DOHH2 (cell line): ENCODE results near the gene MST1.
A peak's percentile ranks its signal among the peaks of the same experiment; 100 is the strongest.

Experiments
- H3F3A ChIP-seq: fragments of 200-600 bp; sonication (generic), shearing (Covaris generic); 2 replicates; pipeline ENCODE4 v1.6.0; 2016; ENCODE audit warnings: antibody characterized with exemption, mild to moderate bottlenecking; ENCODE audit not compliant: control insufficient read depth, insufficient read depth
- H3K27ac ChIP-seq: fragments of 200-600 bp; sonication (generic); 2 replicates; pipeline ENCODE4 v1.5.1; 2014; ENCODE audit warnings: low read depth, mild to moderate bottlenecking, low read length, moderate library complexity
- H3K27me3 ChIP-seq: fragments of 200-600 bp; sonication (generic); 2 replicates; pipeline ENCODE4 v1.6.1; 2014; ENCODE audit warnings: mild to moderate bottlenecking, low read length, mixed read lengths; ENCODE audit not compliant: control insufficient read depth
- H3K36me3 ChIP-seq: fragments of 200-600 bp; sonication (generic); 2 replicates; pipeline ENCODE4 v1.6.1; 2014; ENCODE audit warnings: mild to moderate bottlenecking, low read length, moderate library complexity, mixed read lengths; ENCODE audit not compliant: control insufficient read depth
- H3K4me1 ChIP-seq: fragments of 200-600 bp; sonication (generic); 2 replicates; pipeline ENCODE4 v1.6.1; 2014; ENCODE audit warnings: mild to moderate bottlenecking, low read length, mixed read lengths; ENCODE audit not compliant: control insufficient read depth
- H3K4me2 ChIP-seq: fragments of 200-600 bp; sonication (generic); 2 replicates; pipeline ENCODE4 v1.6.0; 2014; ENCODE audit warnings: mild to moderate bottlenecking, low read length, moderate library complexity
- H3K4me3 ChIP-seq: fragments of 200-600 bp; sonication (generic); 2 replicates; pipeline ENCODE4 v1.5.1; 2014; ENCODE audit warnings: mild to moderate bottlenecking, low read length, mixed read lengths
- H3K79me2 ChIP-seq: fragments of 200-600 bp; sonication (generic); 2 replicates; pipeline ENCODE4 v1.6.1; 2014; ENCODE audit warnings: mild to moderate bottlenecking, low read length, mixed read lengths; ENCODE audit not compliant: control insufficient read depth
- H3K9me2 ChIP-seq: fragments of 200-600 bp; sonication (generic); replicated peaks from 2 replicates; pipeline ENCODE4 v1.6.1; 2014; ENCODE audit warnings: mild to moderate bottlenecking, low read length, mixed read lengths; ENCODE audit not compliant: control insufficient read depth
- H3K9me3 ChIP-seq: fragments of 200-600 bp; sonication (generic); 2 replicates; pipeline ENCODE4 v1.6.1; 2014; ENCODE audit warnings: antibody characterized with exemption, low read length, mixed read lengths; ENCODE audit not compliant: control insufficient read depth, insufficient read depth
- H4K20me1 ChIP-seq: fragments of 200-600 bp; sonication (generic); 2 replicates; pipeline ENCODE4 v1.6.0; 2014; ENCODE audit warnings: low read depth, mild to moderate bottlenecking, antibody characterized with exemption, low read length, moderate library complexity; ENCODE audit not compliant: control insufficient read depth, insufficient read depth
- CTCF ChIP-seq: fragments of 200-600 bp; sonication (generic); IDR thresholded peaks from one replicate; pipeline ENCODE4 v1.5.1; 2014; ENCODE audit warnings: antibody characterized with exemption, mild to moderate bottlenecking, low read depth, low read length; ENCODE audit not compliant: poor library complexity, severe bottlenecking
- EZH2phosphoT487 ChIP-seq: fragments of 200-600 bp; sonication (generic); IDR thresholded peaks from 2 replicates; pipeline ENCODE4 v1.6.1; 2017; ENCODE audit warnings: borderline replicate concordance, mild to moderate bottlenecking, antibody characterized with exemption, low read length, moderate library complexity, mixed read lengths

MST1 gene

DNA sequence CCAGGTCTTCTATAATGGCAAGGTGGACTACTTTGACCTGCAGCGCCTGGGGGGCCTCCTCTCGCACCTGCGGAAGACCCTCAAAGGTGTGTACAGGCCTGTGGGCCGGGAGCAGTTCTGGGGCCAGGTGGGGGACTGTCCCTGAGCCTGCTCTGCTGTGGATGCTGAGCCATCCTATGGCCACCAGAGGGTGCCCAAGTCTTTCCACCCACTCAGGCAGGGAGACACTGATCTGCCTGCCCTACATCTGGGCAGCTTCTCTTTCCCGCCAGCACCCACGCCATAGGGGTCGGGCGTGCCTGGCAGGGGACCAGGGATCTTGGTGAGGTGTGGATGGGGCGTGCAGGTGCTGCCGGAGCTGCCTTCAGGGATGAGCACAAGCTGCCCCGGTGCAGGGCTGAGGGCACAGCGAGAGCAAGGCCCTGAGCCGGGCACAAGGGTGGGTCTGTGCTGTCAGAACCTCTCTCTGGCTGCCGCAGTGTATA is 14.2 kb upstream of the MST1 start:
- Histone ChIP-seq H3K79me2 (no peaks in the 10 kb centered on the region), H3K27ac (no peak overlapping the region)

DNA sequence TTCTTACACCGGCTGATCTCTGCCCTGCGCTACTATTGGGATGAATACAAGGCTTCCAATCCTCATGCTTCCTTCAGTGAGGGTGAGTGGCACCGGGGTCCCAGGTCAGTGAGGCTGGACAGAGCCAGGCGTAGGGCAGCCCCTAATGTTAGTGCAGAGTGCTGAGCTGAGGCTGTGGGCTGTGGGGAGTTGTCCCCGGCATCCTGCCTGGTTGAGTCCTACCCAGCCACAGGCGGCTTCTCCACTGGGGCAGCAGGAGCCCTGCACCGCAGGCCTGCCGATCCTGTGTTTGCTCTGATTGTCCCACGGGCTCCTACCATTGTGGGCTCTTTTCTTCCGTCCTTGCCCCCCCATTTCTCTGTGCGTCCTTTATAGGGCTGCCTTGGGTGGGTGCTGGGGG is 13.4 kb upstream of the MST1 start:
- Histone ChIP-seq H3K4me3 (no peak overlapping the region), H3F3A (no peaks in the 10 kb centered on the region), H3K36me3 (peaks cover 29% of the 10 kb centered on the region), H3K4me2 (no peak overlapping the region), H3K79me2 (no peaks in the 10 kb centered on the region), H3K9me3 (no peaks in the 10 kb centered on the region), H3K27ac (no peak overlapping the region), H3K27me3 (no peaks in the 10 kb centered on the region), H4K20me1 (no peaks in the 10 kb centered on the region), H3K4me1 (no peaks in the 10 kb centered on the region), H3K9me2 (no peaks in the 10 kb centered on the region)
- TF ChIP-seq CTCF: no peak
- no peak for TF ChIP-seq EZH2phosphoT487

More for the DNA sequence above, 14.2 kb upstream of the MST1 start:
- Histone ChIP-seq H3K4me2 (no peak overlapping the region), H3K36me3 (peaks cover 29% of the 10 kb centered on the region), H3K9me2 (no peaks in the 10 kb centered on the region), H3K4me1 (no peaks in the 10 kb centered on the region), H3K9me3 (no peaks in the 10 kb centered on the region), H3K4me3 (no peak overlapping the region), H3K27me3 (no peaks in the 10 kb centered on the region), H3F3A (no peaks in the 10 kb centered on the region), H4K20me1 (no peaks in the 10 kb centered on the region)
- TF ChIP-seq CTCF: peak; percentile 82
- no peak for TF ChIP-seq EZH2phosphoT487

GRCh38 chr3:49701388-49702077 is 12.3 kb upstream of the MST1 start:
- Histone ChIP-seq H4K20me1 (no peaks in the 10 kb centered on the region), H3K36me3 (peaks cover 29% of the 10 kb centered on the region)

More at GRCh38 chr3:49701388-49702077, 12.3 kb upstream of the MST1 start:
- no peak overlapping the region for H3K27ac ChIP-seq
- no peaks in the 10 kb centered on the region for H3K27me3 ChIP-seq
- no peaks in the 10 kb centered on the region for H3F3A ChIP-seq
- no peaks in the 10 kb centered on the region for H3K79me2 ChIP-seq
- TF ChIP-seq EZH2phosphoT487 (no peak), CTCF (peak; percentile 52)
- no peak overlapping the region for H3K4me3 ChIP-seq
- H3K9me2 ChIP-seq: no peaks in the 10 kb centered on the region
- no peak overlapping the region for H3K4me2 ChIP-seq
- H3K4me1 ChIP-seq: no peaks in the 10 kb centered on the region
- H3K9me3 ChIP-seq: no peaks in the 10 kb centered on the region
